MM.1S (cell line): ENCODE results near the gene GPR27.

ENCODE experiments used
- EZH2 ChIP-seq: fragments of 300-600 bp; sonication (generic); optimal IDR thresholded peaks from 2 replicates; pipeline ENCODE3; 2017; ENCODE audit warnings: low read depth, mild to moderate bottlenecking, antibody characterized with exemption, low read length, mixed read lengths
- EZH2phosphoT487 ChIP-seq: fragments of 300-600 bp; sonication (generic); IDR thresholded peaks from 2 replicates; pipeline ENCODE4 v1.6.1; 2018; ENCODE audit warnings: antibody characterized with exemption, low read length
- TF ChIP-seq, protein P1 (sequence below): fragments of 300-600 bp; sonication (generic); IDR thresholded peaks from 2 replicates; pipeline ENCODE4 v1.5.1; 2016; ENCODE audit warnings: antibody characterized with exemption, low read length, mixed read lengths

DNA sequence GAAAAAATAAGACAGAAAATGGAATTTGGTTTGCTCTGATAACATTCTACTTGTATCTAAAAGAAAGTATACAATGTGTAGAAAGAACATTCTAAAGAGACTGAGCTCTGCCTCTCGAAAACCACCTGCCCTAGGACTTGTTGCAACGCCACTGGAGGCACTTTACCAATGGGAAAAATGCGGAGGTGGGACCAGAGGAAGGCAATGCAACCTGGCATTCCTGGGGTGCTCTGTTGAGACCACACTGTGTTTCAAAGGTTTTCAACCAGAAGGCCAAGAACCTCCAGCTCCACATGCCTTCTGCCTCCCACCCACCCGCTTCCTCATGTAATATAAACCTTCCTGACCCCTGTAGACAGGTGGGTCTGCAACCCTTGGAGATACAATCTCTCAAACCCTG lies 26.8 kb downstream of the GPR27 start:
- TF ChIP-seq, protein P1, sequence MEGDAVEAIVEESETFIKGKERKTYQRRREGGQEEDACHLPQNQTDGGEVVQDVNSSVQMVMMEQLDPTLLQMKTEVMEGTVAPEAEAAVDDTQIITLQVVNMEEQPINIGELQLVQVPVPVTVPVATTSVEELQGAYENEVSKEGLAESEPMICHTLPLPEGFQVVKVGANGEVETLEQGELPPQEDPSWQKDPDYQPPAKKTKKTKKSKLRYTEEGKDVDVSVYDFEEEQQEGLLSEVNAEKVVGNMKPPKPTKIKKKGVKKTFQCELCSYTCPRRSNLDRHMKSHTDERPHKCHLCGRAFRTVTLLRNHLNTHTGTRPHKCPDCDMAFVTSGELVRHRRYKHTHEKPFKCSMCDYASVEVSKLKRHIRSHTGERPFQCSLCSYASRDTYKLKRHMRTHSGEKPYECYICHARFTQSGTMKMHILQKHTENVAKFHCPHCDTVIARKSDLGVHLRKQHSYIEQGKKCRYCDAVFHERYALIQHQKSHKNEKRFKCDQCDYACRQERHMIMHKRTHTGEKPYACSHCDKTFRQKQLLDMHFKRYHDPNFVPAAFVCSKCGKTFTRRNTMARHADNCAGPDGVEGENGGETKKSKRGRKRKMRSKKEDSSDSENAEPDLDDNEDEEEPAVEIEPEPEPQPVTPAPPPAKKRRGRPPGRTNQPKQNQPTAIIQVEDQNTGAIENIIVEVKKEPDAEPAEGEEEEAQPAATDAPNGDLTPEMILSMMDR, result no peak
- TF ChIP-seq EZH2 (no peak), EZH2phosphoT487 (no peak)
